Amniotic stem cell (primary cell): ENCODE data around the gene FXYD2.

Source experiments
- DNase-seq: peaks from one replicate; lab custom pipeline; 2025; lab: John Stamatoyannopoulos, UW

The FXYD2 gene

DNA sequence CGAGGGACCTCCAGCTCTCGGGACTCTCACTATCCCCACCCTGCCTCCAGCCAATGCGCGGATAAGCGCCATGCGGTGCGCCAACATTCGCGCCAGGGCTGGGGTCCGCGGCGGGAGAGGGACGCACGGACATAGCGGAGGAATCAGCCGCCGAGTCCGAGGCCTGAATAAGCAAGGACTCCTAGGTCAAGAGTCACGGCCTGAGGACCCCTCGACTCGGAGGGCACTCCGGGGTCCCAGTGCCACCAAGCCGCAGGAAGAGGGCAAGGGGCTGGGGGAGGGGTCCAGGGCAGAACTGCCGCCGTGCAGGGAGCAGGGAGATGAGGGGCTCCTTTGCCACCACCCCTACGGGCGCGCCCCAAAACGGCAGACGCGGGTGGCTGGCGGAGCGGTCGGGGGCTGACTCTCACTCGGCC, 28.1 kb downstream of the FXYD2 start:
- DNase-seq: no peak

DNA sequence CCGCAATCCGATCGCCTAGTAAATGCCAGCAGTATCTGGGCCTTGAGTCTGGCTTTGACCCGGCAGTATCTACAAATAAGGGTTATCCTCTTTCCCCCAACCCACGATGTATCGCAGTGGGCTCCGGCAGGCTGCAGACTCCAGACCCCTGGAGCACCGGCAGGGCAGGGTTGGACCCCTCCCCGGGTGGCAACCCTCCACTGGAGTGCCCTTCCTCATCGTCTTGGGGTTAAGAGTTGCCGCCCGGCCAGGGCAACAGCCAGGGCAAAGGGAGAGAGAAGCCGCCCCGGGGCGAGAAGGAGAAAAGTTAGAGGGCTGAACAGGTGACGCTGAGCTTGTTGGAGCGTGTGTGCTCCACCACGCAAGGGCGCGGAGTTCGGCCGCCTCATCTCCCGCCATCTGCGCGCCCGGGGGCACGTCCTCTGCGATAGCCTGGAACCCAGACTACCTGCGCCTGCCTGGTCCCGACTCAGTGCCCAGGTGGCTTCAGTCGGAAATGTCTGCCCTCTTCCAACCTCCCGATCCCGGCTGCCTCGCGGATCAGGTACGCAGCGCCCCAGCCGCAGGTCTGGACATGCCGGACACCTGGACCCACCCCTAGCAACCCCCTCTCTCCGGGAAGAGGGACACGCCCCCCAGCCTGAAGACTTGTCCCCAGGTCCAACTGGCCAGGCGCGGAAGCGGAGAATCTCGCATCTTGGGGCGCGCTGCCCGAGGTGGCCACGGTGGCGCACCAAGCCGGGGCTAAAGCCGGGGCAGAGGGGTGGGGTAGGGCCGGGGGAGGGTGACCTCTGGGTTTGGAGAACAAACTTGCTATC, 28.7 kb downstream of the FXYD2 start:
- no peak for DNase-seq

DNA sequence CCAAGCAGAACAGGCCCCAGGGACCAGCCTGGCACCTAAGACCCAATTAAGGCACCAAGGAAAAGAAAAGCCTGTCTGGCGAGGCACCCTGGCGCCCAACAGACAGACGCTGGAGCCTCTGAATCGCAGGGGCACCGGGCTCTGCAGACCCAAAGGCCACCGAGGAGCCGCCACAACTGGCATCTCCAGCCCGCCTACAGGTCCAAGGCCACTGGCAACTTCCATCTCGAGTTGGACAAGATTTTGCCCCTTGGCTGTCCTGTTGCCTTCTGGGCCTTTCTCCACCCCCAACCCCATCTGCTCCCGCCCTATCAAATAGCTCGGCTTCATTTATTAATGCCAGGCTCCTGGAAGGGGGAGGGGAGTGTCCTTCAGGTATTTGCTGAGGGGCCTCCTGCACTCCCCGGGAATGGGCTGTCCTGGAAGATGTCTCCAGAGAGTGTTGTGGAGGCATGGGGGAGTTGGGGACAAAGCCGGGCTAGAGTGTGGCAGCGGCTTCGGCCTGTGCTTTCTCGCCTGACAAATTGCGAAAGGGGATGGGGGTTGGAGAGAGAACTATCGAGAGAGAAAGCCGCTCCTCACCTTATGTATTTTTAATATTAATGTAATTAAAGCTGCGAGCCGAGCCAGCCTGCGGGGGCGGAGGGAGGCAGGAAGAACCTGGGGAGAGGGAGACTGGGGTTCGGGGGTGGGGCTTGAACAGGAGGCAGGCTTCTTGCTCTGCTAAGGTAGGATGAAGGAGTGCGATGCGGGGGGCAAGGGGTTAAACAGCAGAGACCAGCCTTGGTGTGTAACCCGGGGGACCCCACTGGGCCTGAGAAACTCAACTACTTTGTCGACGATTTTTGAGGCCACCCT, 29.5 kb downstream of the FXYD2 start:
- DNase-seq: no peak

DNA sequence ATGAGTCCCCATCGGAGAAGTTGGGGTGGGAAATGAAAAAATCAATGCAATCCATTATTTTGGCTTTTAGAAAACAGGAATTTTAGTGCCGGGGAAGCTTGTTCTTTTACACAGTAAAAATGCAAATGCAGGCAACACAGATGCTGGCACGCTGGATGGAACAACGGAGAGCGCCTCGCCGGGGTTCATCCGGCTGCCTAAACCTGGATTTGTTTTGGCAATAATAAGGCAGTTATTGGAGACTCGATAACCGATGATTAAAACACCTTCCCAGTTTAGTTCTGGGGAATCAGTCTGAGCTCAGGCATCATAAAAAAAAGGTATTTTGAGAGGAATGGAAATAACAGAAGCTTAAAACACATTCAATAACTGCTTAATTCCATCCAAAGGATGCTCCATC, 30.4 kb downstream of the FXYD2 start:
- DNase-seq: no peak

DNA sequence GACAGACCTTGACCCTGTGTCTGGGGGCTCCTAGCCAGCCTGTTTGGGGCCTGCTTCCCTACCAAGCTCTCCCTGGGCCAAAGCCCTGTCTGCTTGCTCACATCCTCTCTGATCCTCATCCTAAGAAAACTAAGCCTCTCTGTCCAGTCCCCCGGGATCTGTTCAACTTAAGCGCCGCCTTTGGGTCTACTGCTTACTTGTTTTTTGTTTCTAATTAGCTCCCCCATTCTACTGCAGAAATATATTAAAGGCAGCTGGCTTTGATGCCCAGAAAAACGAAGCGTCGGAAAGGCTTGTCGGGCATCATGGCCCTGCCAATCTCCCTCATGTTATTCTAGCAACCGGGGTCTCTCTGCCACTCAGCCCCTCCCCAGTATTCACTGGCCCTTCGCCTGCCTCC, 31.0 kb downstream of the FXYD2 start:
- DNase-seq: no peak

DNA sequence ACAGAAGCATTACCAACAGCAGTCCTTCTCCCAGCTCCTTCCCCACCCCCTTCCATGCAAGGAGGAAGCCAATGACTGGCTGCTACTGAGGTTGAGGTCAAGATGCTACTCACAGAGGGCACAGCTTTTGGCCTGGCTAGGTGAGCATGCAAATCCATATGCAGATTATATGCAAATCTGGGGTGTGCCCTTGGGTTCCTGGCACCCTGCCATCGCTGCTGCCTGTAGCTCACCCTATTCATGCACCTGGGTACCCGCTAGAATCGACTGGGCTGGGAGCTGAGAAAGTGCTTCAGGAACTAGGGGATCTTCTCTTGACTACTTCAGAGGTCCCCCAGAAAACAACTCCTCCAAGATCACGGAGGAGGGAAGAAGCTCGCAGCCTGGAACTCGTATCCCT, 31.6 kb downstream of the FXYD2 start:
- no peak for DNase-seq

DNA sequence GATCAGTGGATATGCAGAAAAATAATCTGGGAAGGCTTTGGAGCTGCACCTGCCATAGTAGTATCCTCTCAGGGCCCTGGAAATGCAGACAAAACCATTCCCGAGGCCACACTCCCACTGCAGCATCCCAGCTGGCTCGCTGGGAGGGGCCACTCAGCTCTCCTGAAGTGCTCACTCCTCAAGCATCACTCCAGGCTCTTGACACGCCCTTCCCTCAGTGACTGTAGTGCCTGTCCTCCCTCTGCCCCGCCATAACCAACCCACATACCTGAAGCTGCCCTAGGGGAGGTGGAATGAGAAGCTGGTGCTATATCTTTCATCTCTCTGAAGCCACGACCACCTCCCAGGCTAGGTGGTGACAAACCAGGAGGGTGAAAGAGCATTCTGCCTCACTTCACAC, 32.3 kb downstream of the FXYD2 start:
- no peak for DNase-seq

DNA sequence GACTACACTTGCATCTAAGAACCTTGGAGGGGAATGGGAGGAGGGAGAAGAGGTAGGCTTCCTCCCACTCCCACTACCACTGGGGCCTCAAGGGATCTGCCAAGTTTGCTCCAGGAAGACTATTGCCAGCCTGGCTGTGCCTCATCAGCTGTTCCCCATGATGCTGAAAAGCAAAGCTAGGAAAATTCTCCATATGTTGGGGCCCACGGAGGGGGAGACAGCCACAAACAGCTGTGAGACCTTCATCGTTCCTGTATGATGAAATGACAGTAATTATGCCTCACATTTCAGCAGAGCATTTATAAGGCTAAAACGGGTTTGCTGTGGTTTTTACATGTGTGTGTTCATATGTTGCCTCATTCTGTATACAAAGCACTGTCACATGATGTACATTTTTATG, 34.3 kb downstream of the FXYD2 start:
- no peak for DNase-seq

DNA sequence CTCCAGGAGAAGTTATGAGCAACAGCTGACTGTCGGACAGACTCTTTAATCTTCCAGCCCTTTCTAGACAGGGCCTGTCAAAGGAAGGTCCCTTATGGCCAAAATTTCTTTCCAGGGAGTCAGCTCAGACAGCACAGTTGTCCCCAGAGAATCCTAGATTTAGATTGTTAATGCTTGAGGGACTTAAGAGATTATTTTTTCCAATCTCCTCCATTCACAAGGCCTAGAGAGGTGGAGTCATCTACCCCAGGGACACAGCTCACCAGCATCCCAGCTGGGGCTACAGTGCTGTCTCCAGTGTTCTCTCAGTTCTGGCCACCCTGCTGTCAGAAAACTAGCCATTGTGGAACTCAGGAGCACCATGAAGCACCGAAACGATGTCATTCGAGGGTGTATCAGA, 35.3 kb downstream of the FXYD2 start:
- no peak for DNase-seq

DNA sequence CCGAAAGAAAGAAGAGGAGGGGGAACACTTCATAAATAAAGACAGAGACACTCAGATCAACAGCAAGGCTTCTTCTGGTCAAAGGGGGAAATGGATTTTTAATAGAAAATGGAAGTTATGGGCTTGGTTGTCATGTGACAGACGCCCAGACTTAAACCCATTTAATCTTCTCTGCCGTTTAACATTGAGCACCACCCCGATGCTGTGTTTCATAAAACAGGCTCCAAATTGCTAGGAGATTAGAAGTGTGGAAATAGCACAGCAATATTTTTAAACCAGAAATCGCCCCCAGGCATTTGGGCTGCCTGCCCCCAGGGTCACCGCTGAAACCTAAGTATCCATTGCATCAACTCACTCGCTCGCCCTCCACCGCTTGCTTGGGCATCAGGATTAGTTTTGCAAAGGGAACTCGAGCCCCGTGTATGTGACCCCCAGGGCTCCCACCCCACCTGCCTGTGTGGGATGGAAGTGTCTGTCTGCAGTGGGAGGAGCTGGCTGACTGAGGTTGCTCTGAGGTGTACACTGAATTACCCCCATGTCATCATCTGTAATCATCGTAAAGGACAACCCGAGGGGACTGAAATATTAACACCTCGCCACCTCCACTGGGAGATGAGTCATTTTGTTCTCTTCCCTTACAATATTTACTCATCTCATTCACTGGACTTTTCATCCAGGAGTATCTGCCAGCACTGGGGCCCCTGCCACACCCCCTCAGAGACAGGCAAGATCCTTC, 38.2 kb downstream of the FXYD2 start:
- DNase-seq: no peak

DNA sequence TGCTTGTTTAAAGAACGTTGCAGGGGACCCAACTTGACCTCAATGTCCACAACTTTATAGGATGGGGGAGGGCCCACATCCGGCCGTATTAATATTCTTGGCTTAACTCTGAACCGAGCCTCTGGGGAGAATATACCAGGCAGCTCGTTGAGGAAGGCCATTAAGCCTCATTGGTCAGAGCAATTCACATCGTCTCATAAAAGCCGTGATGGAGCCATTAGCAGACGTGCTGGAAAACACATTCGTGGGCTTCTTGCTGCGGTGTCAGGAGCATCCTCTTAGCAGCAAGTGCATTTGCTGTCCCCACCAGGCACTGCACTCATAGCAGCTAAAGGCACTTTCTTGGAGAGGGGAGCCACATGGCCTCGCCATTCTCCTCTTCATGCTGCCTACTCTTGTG, 42.4 kb downstream of the FXYD2 start:
- DNase-seq: no peak

DNA sequence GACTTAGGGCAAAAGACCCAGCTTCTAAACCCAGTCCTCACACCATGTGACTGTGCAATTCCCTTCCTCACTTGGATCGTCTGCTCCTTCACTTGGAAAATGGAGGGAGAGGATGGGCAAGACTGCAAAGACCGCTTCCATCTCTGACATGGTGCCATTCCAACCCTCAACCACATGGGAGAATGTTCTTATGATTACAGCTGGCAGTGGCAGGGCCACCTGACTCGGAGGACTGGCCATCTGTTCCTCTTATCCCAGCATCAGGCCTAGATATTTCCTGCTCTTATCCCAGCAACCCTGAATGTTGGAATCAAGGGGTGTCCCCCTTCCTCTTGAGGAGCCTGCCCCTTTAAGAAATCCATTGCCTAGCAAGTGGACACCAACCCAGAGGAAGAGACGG, 42.9 kb downstream of the FXYD2 start:
- DNase-seq: no peak

DNA sequence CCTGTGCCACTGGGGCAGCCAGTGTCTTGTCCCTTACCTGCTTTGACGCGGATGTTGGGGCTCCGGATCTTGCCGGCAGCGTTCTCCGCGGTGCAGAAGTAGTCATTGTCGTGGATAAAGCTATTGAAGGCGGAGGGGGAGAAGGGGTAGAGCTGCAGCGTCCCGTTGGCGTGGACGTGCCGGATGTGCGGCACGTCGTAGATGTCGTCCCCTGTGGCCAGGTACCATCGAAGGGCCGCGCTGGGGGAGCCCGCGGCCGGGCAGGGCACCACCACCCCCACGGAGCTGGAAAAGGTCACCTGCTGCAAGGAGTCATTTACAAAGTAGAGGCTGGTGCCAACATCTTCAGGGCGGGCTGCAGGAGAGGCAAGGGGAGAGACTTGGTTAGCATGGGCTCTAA, 44.1 kb downstream of the FXYD2 start:
- no peak for DNase-seq

DNA sequence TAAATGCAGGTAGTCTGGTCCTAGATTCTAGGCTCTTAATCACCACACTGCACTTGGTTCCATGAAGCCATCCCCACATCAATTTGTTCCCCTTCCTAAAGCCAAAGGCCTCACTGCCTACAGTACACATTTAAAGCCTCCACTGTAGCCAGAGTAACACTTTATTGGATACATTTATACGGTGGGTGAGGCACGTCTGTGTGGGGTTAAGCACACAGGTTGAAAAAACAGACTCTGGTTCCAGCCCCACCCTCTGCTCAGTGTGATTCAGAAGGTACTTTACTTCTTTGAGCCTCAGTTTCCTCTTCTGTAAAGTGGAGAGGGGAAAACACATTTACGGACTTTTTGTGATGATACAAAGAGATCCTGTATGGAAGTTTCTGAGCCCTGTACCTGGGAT, 50.0 kb downstream of the FXYD2 start:
- no peak for DNase-seq

DNA sequence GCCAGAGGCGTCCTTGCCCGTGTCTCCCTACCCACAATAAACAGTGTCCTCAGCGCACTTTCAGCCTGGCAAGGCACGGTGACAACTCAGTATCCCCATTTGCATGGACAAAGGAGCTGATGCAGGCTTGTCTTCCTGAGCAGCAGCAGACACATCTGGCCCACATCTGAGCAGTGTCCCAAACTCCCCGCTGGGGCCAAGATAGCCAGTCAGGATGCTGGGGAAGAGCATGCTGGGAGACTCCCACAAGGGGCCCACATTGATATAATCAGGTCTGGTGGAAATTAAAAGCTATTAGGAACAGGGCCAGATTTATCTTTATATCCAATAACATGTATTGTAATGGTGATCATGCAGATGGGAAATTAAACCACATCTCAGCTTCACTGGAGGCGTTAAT, 52.2 kb downstream of the FXYD2 start:
- DNase-seq: no peak

DNA sequence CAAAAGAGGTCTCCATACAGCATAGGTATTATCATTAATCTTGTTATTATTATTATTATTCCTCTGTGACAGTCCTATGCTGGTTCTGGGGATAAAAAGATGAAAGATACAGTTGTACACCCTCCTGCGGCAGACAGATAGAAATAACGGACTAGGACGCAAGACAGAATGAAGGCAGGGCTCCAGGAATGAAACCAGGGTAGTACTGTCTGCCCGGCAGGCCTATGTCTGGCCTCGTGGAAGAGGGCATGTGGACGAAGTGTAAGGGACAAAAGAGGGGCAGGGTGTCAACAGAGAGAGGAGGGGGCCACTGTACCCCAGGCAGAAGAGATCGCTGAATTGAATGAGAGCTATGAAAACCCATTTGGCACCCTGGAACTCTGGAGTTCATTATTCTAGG, 52.7 kb downstream of the FXYD2 start:
- no peak for DNase-seq

DNA sequence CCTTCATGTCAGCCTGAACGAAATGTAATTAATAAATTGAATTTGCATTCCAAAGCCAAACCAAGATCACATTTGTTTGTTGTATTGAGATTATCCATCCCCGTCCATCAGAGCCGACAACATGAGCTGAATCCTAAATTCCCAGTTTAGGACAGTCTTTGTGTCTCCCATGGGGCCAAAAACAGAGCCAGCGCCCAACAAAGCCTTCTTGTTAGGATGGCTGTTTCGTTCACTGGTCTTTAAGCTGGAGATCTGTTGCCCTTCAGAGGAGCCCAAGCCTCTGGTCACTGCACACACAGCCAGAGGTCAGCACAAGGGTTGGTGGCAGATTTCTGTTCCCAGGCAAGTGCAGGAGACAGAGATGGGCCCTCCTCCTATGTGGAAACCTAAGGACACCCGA, 53.3 kb downstream of the FXYD2 start:
- no peak for DNase-seq

DNA sequence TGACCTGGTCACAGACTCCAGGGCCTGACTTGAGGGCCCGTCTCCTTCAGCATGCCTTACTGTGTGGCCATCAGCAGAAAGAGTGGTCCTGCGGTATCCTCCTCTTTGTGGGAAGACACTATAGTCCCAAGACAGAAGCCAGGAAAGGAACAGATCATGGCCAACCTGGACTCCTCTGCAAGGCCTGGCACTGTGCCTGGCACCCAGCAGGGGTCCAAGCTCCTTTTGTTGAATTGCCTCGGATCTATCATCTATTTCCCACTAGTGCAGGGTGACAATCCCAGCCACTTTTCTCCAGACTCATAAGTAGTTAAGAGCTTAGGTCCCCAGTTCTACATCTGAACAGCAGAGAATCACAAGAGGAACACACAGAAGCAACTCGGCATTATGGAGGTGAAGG, 54.5 kb downstream of the FXYD2 start:
- DNase-seq: no peak
